Loucy (cell line): ENCODE results near the gene PDE10A.

Source experiments
- CTCF ChIP-seq: fragments of 200-600 bp; sonication (generic); conservative IDR thresholded peaks from 2 replicates; pipeline ENCODE4 v1.5.1; 2014; ENCODE audit warnings: mild to moderate bottlenecking, antibody characterized with exemption, low read length
- EZH2phosphoT487 ChIP-seq: fragments of 200-600 bp; IDR thresholded peaks from 2 replicates; pipeline ENCODE4 v1.6.1; 2018; ENCODE audit warnings: antibody characterized with exemption, mild to moderate bottlenecking, moderate library complexity, borderline replicate concordance

- no peak for TF ChIP-seq CTCF
- TF ChIP-seq EZH2phosphoT487: no peak
Observed at GRCh38 chr6:165577556-165577955, 85.5 kb downstream of the PDE10A start.
